HG02798 (cell line): ENCODE results near the gene NANOGP8.
"Not testable (repeated sequence)": the region's sequence is repeated elsewhere in the genome, so short reads cannot be mapped to it uniquely, and the experiment has no call there.

Experiments
- ATAC-seq: cut with Tn5 transposase; IDR thresholded peaks from one replicate; pipeline ENCODE4 v1.9.1; 2021; ENCODE audit warnings: mild to moderate bottlenecking; ENCODE audit not compliant: unreplicated experiment, poor library complexity

NANOGP8 gene, protein sequence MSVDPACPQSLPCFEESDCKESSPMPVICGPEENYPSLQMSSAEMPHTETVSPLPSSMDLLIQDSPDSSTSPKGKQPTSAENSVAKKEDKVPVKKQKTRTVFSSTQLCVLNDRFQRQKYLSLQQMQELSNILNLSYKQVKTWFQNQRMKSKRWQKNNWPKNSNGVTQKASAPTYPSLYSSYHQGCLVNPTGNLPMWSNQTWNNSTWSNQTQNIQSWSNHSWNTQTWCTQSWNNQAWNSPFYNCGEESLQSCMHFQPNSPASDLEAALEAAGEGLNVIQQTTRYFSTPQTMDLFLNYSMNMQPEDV

GRCh38 chr15:35085176-35085919 is at the start of gene NANOGP8:
NANOGP8 (minus strand) TSS chr15:35085295; CDS start chr15:35085110, 185 bp downstream.
- not testable (repeated sequence) for ATAC-seq

GRCh38 chr15:35134299-35134698 is 49.2 kb upstream of the NANOGP8 start:
- no peak for ATAC-seq

GRCh38 chr15:35130245-35130644 is 45.1 kb upstream of the NANOGP8 start:
- ATAC-seq: no peak

DNA sequence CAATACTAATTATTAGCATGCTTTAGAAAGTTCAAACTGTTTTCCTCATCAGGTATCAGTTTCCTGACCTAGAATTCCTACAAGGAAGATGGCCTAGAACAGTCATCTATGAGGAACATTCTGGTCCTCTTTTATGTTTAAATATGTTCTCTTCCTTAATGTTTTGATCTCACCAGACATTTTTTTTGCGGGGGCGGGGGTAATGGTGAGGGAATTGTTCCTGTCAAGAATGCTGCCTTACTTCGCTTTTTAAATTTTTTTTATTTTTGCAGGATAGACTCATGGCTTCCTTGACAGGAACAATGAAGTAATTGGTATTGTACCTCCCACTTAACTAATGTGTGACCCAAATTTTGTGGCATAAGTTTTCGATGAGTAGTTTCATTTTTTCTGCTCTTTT is 44.3 kb upstream of the NANOGP8 start:
- ATAC-seq: no peak

DNA sequence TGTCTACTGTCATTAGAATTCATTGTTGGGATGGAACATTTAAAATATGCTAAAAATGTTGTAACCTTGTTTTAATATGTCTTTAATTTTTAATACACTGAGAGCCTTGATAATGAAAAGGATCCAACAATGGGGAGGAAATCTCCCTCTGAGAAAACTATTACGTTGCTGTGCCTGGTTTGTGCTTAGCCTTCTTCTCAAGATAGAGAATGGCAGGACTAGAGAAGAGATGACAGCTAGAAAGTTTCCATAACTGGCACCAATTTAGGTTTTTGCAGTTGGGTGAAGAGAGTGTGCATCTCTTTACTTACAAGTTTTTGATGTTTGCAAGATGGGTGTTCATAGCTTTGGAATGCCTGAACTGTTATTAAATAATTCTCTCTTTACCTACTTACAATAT is 42.6 kb upstream of the NANOGP8 start:
- ATAC-seq: no peak

DNA sequence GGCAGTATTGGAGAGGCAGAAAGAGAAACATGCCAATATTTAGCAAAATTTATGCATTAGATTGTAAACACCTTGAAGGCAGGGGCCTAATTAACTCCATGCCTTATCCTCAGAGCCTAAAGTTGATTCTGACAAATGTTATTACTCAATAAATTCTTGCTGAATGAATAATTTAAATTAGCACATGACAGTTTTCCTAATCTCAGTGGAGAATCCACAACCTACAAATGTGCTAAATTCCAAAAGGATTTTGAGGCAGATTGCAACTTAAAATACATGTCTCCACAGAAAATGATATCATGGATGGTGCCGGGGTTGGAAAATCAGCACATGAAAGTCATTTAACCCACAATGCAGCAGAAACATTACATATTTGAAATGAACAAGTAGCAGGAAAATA is 41.1 kb upstream of the NANOGP8 start:
- ATAC-seq: no peak

- ATAC-seq: no peak
Observed at GRCh38 chr15:35123743-35124142, 38.6 kb upstream of the NANOGP8 start.

- no peak for ATAC-seq
Observed at GRCh38 chr15:35121611-35122359, 36.7 kb upstream of the NANOGP8 start.

GRCh38 chr15:35120173-35120572 is 35.1 kb upstream of the NANOGP8 start:
- no peak for ATAC-seq

- no peak for ATAC-seq
Observed at GRCh38 chr15:35118960-35119359, 33.9 kb upstream of the NANOGP8 start.

DNA sequence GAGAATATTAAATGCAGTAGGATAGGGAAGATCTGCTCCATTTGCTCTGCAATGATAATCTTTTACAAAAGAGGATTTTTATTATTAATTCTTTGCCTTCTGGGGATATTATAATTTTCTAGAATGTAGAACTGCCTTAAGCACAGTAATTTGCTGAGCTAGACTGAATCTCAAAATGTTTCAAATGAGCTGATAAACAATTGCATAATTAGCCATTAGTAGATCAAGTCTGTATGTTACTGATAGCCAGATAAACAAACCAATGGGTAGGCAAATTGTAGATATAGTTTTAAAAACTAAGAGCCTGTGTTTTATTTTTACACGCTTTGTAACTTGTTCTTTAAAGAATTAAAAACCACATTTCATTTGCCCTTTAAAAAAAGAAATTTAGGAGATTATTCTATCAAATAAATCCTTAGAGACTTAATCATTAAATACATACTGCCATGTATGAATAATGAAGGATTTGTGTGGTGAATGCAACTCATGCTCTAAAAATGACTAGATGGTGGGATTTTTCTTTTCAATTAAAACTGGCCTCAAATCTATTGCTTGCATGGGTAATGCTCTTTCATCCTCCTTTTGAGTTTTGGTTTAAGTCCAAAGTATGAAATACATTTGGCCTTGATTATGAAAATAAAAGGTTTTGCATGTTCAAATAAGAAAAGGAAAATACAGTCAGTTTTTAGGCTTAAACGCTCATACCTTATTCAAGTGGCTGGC is 32.6 kb upstream of the NANOGP8 start:
- ATAC-seq: no peak

- ATAC-seq: no peak
Observed at GRCh38 chr15:35115155-35115725, 30.1 kb upstream of the NANOGP8 start.

- ATAC-seq: no peak
Observed at GRCh38 chr15:35112346-35112745, 27.3 kb upstream of the NANOGP8 start.

- ATAC-seq: no peak
Observed at GRCh38 chr15:35111861-35112260, 26.8 kb upstream of the NANOGP8 start.

- no peak for ATAC-seq
Observed at GRCh38 chr15:35108453-35108852, 23.4 kb upstream of the NANOGP8 start.

DNA sequence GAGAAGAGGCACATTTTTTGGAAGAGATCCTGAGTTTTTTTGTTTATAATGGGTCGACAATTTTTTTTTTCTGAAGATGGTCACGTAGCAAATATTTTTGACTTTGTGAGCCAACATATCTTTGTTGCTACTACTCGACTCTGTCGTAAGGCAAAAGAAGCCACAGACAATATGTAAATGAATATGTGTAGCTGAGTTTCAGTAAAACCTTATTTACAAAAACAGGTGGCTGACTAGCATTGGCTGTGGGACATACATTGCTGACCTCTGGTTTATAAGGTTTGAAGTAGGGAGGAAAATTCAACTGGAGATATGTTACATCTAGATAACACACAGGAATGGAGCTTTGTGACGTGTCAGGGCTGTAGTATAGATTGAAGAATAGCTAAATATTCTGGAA is 22.5 kb upstream of the NANOGP8 start:
- ATAC-seq: peak; percentile 56

GRCh38 chr15:35107122-35107521 is 22.0 kb upstream of the NANOGP8 start:
- no peak for ATAC-seq

- ATAC-seq: no peak
Observed at GRCh38 chr15:35104526-35105147, 19.5 kb upstream of the NANOGP8 start.

DNA sequence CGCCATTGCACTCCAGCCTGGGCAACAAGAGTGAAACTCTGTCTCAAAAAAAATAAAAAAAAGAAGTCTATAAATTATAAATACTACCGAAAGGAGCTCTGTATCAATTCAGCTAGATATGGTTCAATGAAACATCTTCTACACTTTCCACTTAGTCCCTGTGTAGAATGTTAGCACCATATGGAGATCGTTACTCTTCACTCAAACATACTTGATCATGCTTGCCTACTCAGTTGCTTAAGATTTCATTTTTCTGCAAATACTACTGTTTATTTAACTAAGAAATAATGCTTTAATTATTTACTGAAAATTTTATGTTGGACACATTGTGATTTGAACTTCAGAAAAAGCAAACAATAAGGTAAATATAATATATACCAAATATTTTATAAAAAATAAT is 17.1 kb upstream of the NANOGP8 start:
- ATAC-seq: no peak

DNA sequence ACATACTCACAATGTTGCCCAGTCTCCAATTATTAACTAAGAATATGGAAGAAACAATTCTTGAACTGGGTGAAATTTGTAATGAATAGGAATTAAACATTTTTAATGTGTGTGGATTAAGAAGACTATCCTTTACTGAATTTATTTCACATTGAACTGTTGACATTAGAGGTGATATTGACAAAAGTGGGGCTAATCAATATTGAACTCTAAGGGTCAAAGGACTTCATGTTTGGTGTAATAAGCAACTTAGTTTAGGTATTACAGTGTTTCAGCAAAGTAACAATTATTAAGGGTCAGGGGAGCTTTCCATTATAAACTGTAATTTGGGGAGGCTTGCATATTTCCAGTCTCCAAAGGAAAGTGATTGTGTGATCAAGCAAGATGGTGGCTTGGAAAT is 16.2 kb upstream of the NANOGP8 start:
- no peak for ATAC-seq
